ENCODE data around the gene MEIS3.

The MEIS3 gene

DNA sequence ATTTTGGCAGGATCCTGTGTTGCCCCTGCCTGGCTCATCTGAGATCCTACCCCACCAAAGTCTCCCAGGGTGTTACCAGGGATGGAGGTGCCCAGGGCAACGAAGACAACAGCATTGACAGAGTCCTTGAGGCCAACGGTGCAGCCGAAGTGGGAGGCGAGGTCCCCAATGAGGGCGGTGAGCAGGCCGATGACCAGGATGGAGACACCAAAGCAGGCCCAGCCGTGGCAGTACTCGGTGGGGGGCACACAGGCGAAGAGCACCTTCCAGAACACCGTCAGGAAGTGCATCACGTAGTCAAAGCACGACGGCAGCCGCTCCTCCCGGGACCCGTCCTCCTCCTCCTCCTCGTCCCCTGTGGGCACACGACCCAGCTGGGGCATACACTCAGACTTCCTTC, 12.8 kb upstream of the MEIS3 start:
- H3K27me3 ChIP-seq (ENCODE audit: insufficient read depth, low read length), result peaks cover 4% of the 10 kb centered on the region
- H3K4me3 ChIP-seq (ENCODE audit: low read length), result no peak overlapping the region
- H3K36me3 ChIP-seq (ENCODE audit: insufficient read depth, low read length), result no peaks in the 10 kb centered on the region
- peaks cover 18% of the 10 kb centered on the region for H3K4me1 ChIP-seq (ENCODE audit: insufficient read depth, low read length)
- no peak overlapping the region for H2AFZ ChIP-seq (ENCODE audit: low read depth, low read length)
- no peaks in the 10 kb centered on the region for H3K9me3 ChIP-seq (ENCODE audit: low read length)

DNA sequence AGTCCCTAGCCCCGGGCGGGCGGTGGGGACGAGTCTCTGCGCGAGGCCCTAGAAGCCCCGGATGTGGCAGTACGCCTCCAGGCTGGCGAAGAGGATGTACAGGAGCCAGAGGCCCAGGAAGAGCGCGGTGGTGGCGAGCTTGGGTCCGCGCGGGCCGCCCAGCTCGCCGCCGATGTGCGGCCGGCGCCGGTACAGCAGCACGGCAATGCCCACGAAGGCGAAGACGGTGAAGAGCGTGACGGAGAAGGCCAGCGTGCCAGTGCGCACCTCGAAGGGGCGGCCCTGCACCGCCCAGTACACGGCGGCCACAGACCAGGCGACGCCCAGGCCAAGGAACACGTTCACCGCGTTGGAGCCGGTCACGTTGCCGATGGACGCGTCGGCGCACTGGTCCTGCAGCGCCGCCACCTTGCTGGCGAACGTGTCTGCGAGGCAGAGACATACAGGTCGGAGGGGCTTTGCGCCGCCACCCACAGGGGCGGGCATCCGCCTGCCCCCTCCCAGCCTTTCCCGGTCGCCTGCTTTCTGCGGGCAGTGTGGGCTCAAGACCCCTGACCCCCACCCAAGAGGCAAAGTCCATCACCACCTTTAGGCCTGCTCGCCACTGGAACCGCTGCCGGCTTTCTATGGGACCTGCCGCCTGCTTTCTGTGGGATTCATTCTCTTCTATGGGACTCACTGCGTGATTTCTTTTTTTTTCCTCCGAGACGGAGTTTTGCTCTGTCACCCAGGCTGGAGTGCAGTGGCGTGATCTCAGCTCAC, 10.9 kb upstream of the MEIS3 start:
- no peaks in the 10 kb centered on the region for H3K36me3 ChIP-seq (ENCODE audit: insufficient read depth, low read length)
- no peaks in the 10 kb centered on the region for H3K9me3 ChIP-seq (ENCODE audit: low read length)
- peaks cover 14% of the 10 kb centered on the region for H3K4me1 ChIP-seq (ENCODE audit: insufficient read depth, low read length)
- no peak overlapping the region for H3K4me3 ChIP-seq (ENCODE audit: low read length)
- H2AFZ ChIP-seq (ENCODE audit: low read depth, low read length), result no peak overlapping the region
- peaks cover 4% of the 10 kb centered on the region for H3K27me3 ChIP-seq (ENCODE audit: insufficient read depth, low read length)

DNA sequence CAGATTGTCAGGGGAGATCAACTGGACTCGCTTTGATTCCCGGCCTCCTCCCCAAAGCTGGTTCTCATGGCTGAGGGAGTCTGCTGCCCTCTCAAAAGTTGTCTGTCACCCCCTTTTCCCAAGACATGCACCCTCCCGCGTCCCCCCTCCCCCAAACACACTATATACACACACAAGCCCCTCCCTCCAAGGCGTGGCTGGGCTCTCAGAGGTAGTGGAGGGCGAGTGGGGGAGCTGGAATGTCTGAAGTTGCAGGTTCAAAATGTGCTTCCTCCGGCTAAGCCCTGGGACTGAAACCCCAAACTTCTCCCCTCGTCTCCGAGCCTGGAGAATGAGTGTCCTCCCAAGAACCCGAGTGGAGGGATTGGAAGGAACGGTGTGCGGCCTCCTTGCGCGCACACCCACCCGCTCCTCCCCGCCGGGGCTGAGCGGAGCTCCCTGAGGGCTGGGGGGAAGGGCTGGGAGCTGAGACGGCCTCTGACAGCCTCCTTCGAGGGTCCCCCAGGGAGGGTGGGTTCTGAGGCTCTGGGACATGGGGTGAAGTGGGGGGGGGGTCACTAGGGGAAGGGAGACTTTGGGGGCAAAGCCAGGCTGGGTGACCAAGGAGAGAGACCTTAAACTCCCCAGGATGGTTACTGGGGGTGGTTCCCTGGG, 9.9 kb upstream of the MEIS3 start:
- Histone ChIP-seq H3K36me3 (ENCODE audit: insufficient read depth, low read length) (no peaks in the 10 kb centered on the region), H3K27me3 (ENCODE audit: insufficient read depth, low read length) (peaks cover 4% of the 10 kb centered on the region), H3K9me3 (ENCODE audit: low read length) (no peaks in the 10 kb centered on the region), H3K4me1 (ENCODE audit: insufficient read depth, low read length) (peaks cover 14% of the 10 kb centered on the region), H2AFZ (ENCODE audit: low read depth, low read length) (no peak overlapping the region), H3K4me3 (ENCODE audit: low read length) (no peak overlapping the region)

DNA sequence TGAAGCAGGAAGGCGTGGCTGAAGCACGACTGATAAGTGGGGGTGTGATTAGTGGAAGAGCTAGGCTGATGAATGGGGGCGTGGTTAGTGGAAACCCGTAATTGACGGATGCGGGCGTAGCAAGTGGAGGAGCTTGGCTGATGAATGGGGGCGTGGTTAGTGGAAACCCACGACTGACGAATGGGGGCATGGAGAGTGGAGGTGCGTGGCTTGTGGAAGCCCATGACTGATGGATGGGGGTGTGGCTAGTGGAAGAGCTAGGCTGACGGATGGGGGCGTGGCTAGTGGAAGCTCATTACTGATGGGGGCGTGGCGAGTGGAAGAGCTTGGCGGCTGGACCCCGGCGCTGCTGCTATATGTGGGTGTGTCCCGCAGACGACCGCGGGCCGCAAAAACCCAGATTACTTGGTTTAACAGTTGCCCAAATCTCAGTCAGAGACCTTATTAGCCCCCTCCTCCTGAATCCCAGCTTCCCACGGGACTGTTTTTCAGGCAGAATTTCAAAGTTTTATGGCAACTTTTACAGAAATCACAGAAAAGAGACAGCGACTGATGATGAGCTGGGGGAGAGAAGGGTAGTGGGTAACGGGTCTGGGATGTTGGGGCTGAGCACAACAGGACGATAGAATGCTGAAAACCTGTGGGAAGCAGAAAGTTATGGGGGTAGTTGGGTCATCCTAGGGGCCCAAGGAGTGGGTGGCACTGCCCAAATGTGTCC, 9.0 kb upstream of the MEIS3 start:
- peak overlapping the region; percentile 32 for H3K4me3 ChIP-seq (ENCODE audit: low read length)
- no peaks in the 10 kb centered on the region for H3K36me3 ChIP-seq (ENCODE audit: insufficient read depth, low read length)
- peaks cover 4% of the 10 kb centered on the region for H3K27me3 ChIP-seq (ENCODE audit: insufficient read depth, low read length)

DNA sequence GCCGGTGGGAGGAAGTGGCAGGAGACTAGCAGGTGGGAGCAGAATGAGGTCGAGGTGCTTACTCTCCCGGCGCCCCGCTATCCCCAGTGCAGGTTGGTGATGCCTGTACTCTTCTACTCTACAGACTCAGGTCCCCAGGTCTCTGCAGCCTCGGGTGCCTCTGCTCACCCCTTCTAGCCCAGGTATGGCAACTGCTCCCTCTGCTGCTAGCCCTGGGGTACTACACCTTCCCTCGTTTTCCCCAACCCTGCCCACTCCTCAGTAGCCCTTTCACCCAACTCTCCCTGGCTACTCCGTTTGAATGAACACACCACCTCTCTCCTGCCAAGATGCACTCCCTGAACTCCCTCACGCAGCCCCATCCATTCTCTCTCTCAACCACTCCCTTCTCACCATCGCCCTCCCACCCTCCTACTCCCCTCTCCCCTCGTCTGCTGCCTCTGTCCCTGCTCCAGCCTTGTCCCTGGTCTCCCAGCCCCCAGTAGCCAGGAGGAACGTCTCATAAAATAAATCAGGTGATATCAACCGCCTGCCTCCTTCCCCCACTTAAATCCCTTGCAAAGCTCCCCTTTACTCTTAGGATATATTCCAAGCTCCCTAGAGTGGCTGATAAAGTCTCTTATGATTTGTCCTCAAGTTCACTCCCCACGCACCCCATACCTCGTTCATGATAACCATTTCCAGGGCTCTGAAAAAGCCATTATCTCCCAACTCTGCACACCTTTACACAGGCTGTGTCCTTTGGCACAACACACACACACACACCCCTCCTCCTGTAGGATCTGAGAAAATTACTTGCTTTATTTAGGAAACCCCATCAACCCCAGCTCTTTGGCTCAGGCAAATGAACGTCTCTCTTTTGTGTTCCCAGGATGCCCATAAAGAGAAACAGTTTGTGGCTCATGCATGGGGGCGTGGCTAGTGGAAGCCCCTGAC, 8.2 kb upstream of the MEIS3 start:
- Histone ChIP-seq H3K9me3 (ENCODE audit: low read length) (no peaks in the 10 kb centered on the region), H3K4me1 (ENCODE audit: insufficient read depth, low read length) (peaks cover 24% of the 10 kb centered on the region), H2AFZ (ENCODE audit: low read depth, low read length) (no peak overlapping the region), H3K4me3 (ENCODE audit: low read length) (peak overlapping the region; percentile 32), H3K36me3 (ENCODE audit: insufficient read depth, low read length) (no peaks in the 10 kb centered on the region), H3K27me3 (ENCODE audit: insufficient read depth, low read length) (peaks cover 4% of the 10 kb centered on the region)

More for the DNA sequence above, 9.0 kb upstream of the MEIS3 start:
- H2AFZ ChIP-seq (ENCODE audit: low read depth, low read length), result peak overlapping the region; percentile 70
- H3K4me1 ChIP-seq (ENCODE audit: insufficient read depth, low read length), result peaks cover 16% of the 10 kb centered on the region
- H3K9me3 ChIP-seq (ENCODE audit: low read length), result no peaks in the 10 kb centered on the region

DNA sequence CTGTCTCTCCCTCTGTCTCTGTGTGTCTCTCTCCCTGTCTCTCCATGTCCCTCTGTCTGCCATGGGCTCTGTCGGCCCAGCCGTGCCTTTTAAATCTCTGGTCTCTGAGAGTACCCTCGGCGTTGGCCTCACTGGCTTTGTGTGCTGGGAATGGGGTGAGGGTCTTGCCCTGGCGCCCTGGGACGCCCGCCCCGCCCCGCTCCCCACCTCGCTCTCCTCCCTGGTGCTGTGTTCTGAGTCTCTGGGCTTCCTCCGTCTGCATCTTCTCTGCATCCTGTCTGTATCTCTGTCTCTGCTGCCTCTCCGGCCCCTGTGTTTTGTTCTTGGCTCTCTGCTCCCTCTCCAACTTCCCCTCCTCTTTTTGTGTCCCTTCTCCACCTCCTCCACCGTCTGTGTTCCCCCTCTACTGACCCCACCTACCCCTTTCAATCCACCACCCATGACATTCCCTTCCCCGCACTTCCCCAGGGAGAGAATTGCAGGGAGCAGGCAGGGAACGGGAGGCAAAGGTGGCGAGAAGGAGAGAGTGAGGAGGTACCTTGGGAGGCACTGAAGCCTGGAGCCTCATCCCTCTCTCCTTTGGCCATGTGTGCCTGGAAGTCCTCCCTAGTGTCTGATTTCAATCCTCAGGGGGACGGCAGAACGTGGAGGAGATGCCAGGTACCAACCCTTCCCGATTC, 4.0 kb upstream of the MEIS3 start:
- no peak overlapping the region for H3K4me3 ChIP-seq (ENCODE audit: low read length)
- H3K27me3 ChIP-seq (ENCODE audit: insufficient read depth, low read length), result no peaks in the 10 kb centered on the region
- peaks cover 49% of the 10 kb centered on the region for H3K4me1 ChIP-seq (ENCODE audit: insufficient read depth, low read length)

DNA sequence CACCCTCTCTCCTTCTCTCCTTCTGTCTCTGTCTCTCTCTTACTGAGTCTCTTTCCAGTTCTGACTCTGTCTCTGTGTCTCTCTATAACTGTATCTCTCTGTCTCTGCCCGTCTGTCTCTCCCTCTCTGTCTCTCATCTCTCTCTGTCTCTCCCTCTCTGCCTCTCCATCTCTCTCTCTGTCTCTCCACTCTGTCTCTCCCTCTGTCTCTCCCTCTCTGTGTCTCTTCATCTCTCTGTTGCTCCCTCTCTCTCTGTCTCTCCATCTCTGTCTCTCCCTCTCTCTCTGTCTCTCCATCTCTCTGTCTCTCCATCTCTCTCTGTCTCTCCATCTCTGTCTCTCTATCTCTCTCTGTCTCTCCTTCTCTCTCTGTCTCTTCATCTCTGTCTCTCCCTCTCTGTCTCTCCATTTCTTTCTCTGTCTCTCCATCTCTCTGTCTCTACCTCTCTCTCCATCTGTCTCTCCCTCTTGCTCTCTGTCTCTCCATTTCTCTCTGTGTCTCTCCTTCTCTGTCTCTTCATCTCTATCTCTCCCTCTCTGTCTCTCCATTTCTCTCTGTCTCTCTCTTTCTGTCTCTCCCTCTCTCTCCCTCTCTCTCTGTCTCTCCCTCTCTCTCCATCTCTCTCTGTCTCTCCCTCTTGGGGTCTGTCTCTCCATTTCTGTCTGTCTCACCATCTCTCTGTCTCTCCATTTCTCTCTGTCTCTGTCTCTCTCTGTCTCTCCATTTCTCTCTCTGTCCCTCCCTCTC, 3.3 kb upstream of the MEIS3 start:
- Histone ChIP-seq H3K9me3 (ENCODE audit: low read length) (no peaks in the 10 kb centered on the region), H2AFZ (ENCODE audit: low read depth, low read length) (no peak overlapping the region), H3K27me3 (ENCODE audit: insufficient read depth, low read length) (no peaks in the 10 kb centered on the region), H3K4me3 (ENCODE audit: low read length) (peak overlapping the region; percentile 8), H3K4me1 (ENCODE audit: insufficient read depth, low read length) (peaks cover 52% of the 10 kb centered on the region), H3K36me3 (ENCODE audit: insufficient read depth, low read length) (no peaks in the 10 kb centered on the region)

More for the DNA sequence above, 4.0 kb upstream of the MEIS3 start:
- H2AFZ ChIP-seq (ENCODE audit: low read depth, low read length), result no peak overlapping the region
- no peaks in the 10 kb centered on the region for H3K36me3 ChIP-seq (ENCODE audit: insufficient read depth, low read length)
- H3K9me3 ChIP-seq (ENCODE audit: low read length), result no peaks in the 10 kb centered on the region

DNA sequence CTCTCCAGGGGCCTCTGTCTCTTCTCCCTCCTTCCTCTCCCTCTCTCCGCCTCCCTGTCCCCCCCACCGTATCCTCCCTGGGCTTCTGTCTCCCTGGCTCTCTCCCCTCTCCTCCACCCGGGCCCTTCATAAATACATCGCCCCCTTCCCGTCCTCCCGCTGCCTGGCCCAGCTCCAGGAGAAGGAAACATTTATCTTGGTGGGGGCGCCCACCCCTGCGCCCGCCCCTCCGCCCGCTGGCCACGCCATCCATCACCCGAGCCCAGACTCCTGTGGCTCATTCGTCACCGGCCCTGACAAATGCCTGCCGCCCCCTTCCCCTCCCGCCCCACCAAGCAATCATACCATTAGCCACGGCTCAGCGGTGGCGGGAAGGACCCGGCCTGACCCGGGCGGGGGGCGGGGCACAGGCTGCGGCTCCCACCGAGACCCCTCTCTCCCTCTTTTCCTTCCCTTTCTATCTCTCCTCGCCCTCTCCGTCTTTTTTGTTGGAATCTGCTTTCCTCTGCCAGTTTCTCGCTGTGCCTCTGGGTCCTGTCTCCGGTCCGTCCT, 2.6 kb upstream of the MEIS3 start:
- Histone ChIP-seq H3K27me3 (ENCODE audit: insufficient read depth, low read length) (no peaks in the 10 kb centered on the region), H2AFZ (ENCODE audit: low read depth, low read length) (peak overlapping the region; percentile 15), H3K4me3 (ENCODE audit: low read length) (peak overlapping the region; percentile 30)

DNA sequence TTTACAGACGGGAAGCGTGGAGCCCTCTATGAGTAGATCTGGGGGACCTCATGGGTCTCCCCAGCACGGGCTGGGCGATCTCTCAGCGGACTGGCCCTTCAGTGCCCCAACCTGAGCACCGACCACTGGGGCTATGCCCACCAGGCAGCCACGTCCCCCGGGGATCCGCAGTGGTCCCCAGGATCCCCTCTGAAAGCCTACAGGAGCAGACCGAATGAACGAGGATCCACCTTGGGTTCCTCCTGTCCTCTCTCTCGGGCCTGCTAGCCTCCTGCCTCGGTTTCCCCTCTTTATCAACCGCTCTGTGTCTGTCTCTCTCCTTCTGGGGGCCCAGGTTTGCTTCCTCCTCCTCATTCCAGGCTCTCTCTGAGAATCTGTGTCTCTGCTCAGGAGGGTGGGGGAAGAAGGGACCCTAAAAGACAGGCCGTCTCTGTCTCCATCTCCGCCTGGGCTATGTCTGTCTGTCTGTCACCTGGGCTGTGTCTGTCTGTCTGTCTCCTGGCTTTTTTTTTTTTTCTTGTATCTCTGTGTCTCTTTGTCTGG, 2.0 kb upstream of the MEIS3 start:
- H3K27me3 ChIP-seq (ENCODE audit: insufficient read depth, low read length), result no peaks in the 10 kb centered on the region
- peaks cover 7% of the 10 kb centered on the region for H3K36me3 ChIP-seq (ENCODE audit: insufficient read depth, low read length)
- peaks cover 51% of the 10 kb centered on the region for H3K4me1 ChIP-seq (ENCODE audit: insufficient read depth, low read length)
- peak overlapping the region; percentile 30 for H3K4me3 ChIP-seq (ENCODE audit: low read length)
- H2AFZ ChIP-seq (ENCODE audit: low read depth, low read length), result peak overlapping the region; percentile 15
- no peaks in the 10 kb centered on the region for H3K9me3 ChIP-seq (ENCODE audit: low read length)

More for the DNA sequence above, 2.6 kb upstream of the MEIS3 start:
- H3K4me1 ChIP-seq (ENCODE audit: insufficient read depth, low read length), result peaks cover 51% of the 10 kb centered on the region
- H3K9me3 ChIP-seq (ENCODE audit: low read length), result no peaks in the 10 kb centered on the region
- peaks cover under 1% of the 10 kb centered on the region for H3K36me3 ChIP-seq (ENCODE audit: insufficient read depth, low read length)

DNA sequence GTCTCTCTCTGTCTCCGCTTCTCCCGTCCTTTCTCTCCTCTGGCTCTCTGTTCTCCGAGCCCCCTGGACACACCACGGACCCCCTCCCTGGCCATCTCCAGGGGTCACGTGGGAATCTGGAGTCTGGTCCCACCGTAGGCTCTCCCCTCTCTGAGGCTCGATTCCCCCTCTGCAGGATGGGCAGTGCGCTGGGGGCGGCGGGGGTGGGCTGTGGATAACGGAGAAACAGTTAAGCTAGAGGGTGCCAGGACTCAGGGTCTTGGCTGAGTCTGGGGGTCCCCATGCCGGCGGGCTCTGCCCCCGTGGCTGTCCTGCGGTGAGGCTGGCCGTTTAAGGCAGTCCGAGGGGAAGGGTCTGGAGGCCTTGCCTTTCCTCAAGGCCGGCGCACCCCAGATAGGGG, 462 bp upstream of the MEIS3 start:
- Histone ChIP-seq H2AFZ (ENCODE audit: low read depth, low read length) (peak overlapping the region; percentile 44), H3K4me1 (ENCODE audit: insufficient read depth, low read length) (peaks cover 51% of the 10 kb centered on the region), H3K4me3 (ENCODE audit: low read length) (peak overlapping the region; percentile 64), H3K9me3 (ENCODE audit: low read length) (no peaks in the 10 kb centered on the region), H3K36me3 (ENCODE audit: insufficient read depth, low read length) (peaks cover 8% of the 10 kb centered on the region), H3K27me3 (ENCODE audit: insufficient read depth, low read length) (no peaks in the 10 kb centered on the region)

DNA sequence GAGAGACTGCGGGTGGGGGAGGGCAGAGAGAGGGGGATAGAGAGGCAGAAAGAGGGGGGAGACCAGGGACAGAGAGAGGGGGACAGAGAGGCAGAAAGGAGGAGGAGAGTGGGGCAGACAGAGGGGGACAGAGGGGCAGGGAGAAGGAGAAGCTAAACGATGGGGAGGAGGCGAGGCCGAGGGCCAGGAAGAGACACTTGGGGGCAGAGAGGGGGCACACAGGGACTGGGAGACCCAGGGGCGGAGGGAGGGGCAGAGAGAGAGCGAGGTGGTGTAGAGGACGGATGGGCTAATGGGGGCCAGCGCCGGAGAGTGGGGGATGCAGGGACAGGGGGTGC, 666 bp downstream of the MEIS3 start:
- Histone ChIP-seq H2AFZ (ENCODE audit: low read depth, low read length) (no peak overlapping the region), H3K27me3 (ENCODE audit: insufficient read depth, low read length) (no peaks in the 10 kb centered on the region), H3K4me1 (ENCODE audit: insufficient read depth, low read length) (peaks cover 51% of the 10 kb centered on the region), H3K9me3 (ENCODE audit: low read length) (no peaks in the 10 kb centered on the region), H3K4me3 (ENCODE audit: low read length) (peak overlapping the region; percentile 64), H3K36me3 (ENCODE audit: insufficient read depth, low read length) (peaks cover 15% of the 10 kb centered on the region)

All from neuron (in vitro differentiated cells).